NCI-H526 (cell line): ENCODE measurements around the gene ZSCAN21.

Experiments
- DNase-seq, 2 experiments: peaks; one replicate each; lab custom pipeline; 2025; lab: John Stamatoyannopoulos, UW

ZSCAN21 gene

DNA sequence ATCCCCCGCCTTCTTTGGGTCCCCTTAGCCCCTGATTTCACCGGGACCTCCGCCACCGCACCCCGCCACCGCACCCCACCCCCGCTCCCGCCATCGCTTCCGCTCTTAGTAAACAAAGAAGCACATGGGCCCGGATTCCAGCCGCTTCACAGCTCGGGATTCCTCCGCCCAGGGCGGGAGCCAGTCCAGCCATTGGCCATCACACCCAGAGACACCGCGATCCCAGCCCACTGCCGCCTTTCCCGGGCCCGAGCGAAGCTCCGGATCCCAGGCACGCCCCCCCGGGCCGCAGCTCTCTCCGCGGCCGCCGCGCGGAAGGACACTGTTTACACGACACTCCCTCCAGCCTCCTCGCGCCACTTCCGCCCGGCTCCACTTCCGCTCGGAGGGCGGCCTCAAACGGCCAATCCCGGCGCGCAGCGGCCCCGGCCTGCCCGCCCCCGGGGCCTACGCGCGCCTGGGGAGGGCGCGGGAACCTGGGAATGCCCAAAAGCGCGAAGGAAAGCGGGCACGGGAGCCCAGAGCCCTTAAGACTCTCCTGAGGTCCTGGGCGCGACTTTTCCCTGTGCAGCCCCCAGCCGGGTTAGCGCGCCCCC is 50.9 kb downstream of the ZSCAN21 start:
- peak; percentile 95 to 98 for DNase-seq

DNA sequence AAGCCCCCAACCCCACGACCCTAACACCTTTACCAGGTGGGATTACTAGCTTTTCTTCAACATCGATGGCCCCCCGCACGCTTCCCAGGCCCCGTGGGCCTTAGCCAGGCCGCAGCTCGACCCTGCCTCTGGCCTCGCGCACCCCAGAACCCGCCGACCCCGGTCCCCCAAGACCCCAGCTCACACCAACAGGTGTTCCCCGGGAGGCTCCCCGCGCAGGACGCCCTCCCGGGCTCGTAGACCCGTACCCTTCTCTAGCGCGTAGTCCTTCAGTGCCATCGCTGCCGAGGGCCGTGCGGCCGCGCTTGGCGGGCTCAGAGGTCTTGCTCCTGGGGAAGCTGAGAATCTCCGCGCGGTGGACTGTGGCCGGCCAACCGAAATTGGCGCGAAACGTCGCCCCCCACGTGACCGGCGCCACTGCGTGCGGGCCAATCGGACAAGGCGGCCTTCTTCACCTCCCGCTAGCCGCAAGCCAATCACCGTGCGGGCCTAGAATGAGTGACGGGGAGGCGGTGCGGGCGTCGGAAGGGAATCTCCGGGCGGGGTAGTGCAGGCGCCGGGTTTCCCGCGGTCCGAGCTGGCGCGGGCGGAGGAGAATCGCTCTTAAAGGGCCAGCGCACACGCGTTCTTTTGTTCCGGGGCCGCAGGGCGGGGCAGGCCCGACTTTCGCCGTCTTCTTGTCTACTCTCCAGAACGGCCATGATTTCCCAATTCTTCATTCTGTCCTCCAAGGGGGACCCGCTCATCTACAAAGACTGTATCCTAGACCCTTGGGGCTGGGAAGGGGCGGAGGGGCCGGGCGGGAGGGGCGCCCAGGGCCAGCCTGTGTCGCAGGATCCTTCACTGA is 51.7 kb downstream of the ZSCAN21 start, which contains the start of the genes AP4M1 and MCM7:
Gene AP4M1, plus strand, starts transcription at position 628 of the 847 bp plus-strand sequence. Its CDS starts 72 bp downstream, at position 700.
Gene MCM7, minus strand, starts transcription at position 382 of the 847 bp plus-strand sequence. Its CDS starts 103 bp downstream, at position 279.
- DNase-seq, result peak; percentile 99 to 100

DNA sequence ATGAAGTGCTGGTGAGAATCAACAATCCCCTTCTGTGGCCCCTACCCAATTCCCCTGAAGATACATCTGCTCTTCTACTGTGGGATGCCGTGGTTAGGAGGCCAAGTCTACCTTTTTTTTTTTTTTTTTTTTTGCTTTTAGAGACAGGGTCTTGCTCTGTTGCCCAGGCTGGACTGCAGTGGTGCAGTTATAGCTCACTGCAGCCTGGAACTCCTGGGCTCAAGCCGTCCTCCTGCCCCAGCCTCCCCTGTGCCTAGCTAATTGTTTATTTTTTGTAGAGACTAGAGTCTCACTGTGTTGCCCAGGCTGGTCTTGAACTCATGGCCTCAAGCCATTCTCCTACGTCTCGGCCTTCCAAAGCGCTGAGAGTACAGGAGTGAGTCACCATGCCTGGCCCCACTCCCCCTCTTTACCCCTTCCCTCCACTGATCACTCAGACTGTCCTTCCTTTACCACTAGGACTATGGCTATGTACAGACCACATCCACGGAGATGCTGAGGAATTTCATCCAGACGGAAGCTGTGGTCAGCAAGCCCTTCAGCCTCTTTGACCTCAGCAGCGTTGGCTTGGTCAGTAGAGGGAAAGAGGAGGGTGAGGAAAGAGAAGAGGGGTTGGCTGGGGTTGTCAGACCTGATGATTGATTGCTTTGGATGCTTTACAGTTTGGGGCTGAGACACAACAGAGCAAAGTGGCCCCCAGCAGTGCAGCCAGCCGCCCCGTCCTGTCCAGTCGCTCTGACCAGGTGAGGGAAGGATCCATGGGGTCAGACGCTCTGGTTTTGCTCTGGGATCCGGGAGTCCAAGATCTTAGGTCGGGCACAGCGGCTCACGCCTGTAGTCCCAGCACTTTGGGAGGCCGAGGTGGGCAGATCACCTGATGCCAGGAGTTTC is 53.6 kb downstream of the ZSCAN21 start:
- DNase-seq, result no peak

DNA sequence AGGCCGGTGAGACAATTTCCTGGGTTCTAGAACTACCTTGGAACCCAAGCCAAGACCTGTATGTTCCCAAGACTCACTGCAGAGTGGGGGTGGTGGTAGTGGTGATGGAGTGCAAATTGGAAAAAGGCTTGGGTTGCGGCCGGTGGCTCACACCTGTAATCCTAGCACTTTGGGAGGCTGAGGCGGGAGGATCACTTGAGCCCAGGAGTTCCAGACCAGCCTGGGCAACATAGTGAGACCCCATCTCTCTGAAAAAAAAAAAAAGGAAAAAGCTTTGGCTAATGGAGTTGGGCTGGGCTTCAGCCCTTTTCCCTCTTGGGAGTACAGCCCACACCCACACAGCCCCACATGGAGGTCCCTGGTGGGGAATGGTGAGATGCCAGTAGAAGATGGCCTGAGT is 56.0 kb downstream of the ZSCAN21 start:
- no peak for DNase-seq

DNA sequence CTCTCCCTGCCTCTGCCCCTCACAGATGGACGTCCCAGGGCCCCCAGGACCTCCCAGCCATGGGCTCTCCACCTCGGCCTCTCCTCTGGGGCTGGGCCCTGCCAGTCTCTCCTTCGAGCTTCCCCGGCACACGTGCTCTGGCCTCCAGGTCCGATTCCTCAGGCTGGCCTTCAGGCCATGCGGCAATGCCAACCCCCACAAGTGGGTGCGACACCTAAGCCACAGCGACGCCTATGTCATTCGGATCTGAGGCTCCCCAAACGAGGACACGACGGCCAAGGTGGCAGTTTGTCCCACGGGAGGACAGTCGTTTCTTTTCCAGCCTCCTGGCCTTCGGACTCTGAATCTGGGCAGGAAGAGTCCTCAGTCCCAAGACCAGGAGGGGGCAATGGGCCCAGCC is 57.1 kb downstream of the ZSCAN21 start:
- DNase-seq, result no peak

DNA sequence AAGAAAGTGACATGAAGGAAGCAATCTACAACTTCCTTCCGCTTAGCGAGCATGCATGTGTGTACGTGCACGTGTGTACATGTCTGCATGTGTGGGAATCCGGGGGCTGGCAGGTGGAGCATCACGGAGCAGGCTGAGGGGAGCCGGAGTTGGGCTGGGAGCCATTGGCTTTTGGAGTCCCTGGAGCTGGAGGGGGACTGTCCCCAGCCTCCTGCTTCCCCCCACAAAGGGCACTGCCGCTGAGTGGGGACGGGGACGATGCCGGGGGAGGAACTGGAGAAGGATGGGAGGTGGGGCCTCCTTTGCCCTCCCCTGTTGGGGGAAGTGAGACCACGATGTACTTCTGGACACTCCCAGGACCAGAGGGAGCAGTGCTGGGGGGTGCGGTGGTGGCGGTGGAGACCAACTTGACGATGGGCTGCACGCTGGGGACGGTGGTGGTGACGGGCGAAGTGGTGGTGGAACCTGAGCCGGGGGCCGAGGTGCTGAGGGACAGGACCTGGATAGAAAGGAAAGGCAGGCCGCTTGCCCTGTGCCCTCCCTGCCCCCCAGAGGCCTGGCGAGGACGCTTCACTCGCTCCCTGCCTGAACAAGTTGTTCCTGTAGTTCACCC is 57.7 kb downstream of the ZSCAN21 start:
- DNase-seq, result no peak

DNA sequence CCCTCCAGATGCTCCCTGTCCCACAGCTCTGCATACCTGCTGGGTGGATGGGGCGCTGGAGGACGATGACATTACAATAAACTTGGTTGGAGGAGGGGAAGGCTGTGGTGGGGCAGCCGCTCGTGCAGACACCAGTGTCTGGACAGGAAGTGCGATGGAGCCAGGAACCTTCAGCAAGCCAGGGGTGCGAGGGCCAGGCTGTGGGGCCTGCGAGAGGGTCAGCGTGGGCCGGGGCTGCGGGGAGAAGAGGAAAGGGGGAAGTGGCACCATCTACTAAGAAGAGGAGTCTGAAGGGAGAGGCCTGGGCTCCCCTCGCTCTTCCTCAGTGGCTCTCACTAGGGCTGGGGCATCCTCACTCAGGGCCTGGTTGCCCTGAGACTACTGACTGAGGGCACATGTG is 58.3 kb downstream of the ZSCAN21 start:
- no peak for DNase-seq

DNA sequence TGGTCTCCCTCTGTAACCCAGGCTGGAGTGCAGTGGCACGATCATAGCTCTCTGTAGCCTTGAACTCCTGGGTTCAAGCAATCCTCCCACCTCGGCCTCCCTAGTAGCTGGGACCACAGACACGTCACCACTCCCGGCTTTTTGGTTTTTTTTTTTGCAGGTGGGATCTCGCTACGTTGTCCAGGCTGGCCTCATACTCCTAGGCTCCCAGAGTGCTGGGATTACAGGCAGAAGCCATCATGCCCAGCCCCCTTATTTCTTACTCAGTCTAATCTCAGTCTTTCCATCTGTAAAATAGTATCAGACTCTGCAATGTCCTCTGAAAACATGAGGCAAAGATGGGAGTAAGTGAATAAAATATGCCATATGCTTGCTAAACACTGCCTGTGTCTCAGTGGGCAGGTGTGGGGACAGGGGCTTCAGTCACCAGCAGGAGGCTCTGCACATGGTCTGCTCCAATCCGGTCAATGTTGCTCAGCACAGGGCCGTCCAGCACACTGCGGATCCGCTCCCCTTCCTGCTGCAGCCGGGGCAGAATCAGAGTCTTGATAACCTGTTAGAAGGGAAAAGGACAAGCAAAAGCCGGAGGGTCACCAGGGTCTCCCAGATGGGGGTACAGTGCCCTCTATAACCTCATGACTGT is 60.1 kb downstream of the ZSCAN21 start:
- no peak for DNase-seq

DNA sequence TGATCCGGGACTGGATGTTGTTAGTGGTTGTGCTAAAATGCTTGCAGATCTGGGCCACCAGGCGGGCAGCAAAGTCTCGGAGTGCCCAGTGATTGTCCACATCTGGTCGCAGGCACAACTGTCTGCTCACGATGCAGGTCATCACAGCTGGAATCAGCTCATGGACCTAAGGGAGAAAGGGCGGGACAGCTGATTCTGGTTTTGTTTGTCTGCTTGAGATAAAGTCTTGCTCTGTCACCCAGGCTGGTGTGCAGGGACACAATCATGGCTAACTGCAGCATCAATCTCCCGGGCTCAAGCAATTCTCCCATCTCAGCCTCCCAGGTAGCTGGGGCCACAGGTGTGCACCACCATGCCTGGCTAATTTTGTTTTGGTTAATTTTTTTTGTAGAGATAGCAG is 61.6 kb downstream of the ZSCAN21 start:
- no peak for DNase-seq

DNA sequence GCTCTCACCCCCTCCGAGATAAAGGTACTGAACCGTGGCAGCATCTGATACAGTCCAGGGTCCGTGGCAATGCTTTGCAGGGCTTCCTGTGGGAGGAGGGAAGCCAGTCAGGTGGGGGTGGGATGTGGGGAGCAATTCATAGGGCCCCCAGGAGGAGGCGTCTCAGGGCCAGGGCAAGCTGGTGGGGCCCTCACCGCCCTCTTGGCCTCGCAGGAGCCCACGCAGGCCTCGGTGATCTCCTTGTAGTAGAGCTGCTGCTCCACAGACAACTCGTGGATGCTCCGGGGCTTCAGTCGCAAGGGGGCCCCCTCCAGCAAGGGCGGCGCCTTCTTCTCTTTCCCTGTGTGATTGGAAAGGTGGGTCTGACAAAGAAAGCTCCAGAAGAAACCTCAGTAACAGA is 62.3 kb downstream of the ZSCAN21 start:
- DNase-seq, result no peak
